ENCODE results near the gene IFNL2. TPM values are rescaled to one million over a fixed set of nuclear protein-coding genes. Genes with fewer than 3 reads are reported as not detected.
"Not testable (repeated sequence)": the region's sequence is repeated elsewhere in the genome, so short reads cannot be mapped to it uniquely, and the experiment has no call there.

Gene IFNL2
- total and polyA plus RNA-seq, 5 experiments from 2014 or later: not detected

- H3K36me3 Mint-ChIP-seq, H3K9me3 Mint-ChIP-seq, DNase-seq, H3K4me3 Mint-ChIP-seq, POLR2A ChIA-PET, H3K4me1 Mint-ChIP-seq, H3K27me3 Mint-ChIP-seq, H3K27ac Mint-ChIP-seq, ATAC-seq: not testable (repeated sequence)
Observed at GRCh38 chr19:39243741-39244140, 24.5 kb upstream of the IFNL2 start.

DNA sequence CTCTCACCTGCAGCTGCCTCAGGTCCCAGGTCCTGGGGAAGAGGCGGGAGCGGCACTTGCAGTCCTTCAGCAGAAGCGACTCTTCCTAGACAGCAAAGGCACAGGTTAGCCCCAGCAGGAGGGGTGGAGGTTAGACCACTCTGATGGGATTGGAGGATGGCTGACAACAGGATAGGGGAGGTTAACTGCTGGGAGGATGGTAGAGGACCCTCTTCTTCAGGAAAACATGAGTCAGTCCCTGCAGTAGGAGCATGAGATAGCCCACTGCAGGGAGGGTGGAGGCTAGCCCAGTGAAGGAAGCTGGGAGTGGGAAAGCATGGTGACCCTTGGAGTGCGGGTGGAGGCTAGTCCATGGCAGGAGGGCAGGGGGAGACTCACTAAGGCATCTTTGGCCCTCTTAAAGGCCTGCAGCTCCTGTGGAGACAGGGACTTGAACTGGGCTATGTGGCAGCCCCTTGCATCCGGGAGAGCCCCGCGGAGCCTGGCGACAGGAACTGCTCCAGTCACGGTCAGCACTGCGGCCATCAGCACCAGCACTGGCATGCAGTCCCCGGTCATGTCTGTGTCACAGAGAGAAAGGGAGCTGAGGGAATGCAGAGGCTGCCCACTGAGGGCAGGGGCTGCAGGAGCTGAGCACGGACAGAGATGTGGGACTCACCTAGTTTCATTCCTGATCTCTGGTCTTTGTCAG, 23.6 kb upstream of the IFNL2 start, which contains the start of gene IFNL3:
IFNL3 (minus strand) TSS at position 597 of the 691 bp plus-strand sequence; CDS start at position 558, 39 bp downstream.
- peaks cover 2 to 12% (median 5%) of the 10 kb centered on the region in 5 donors for H3K27me3 Mint-ChIP-seq
- ATAC-seq, POLR2A ChIA-PET, DNase-seq, H3K36me3 Mint-ChIP-seq, H3K9me3 Mint-ChIP-seq, H3K4me3 Mint-ChIP-seq, H3K4me1 Mint-ChIP-seq: not testable (repeated sequence)
- H3K27ac Mint-ChIP-seq: peak within 1 kb of the TSS in 1 of 10 donors; percentile 70

- DNase-seq, H3K4me1 Mint-ChIP-seq, H3K4me3 Mint-ChIP-seq, H3K27ac Mint-ChIP-seq, H3K36me3 Mint-ChIP-seq, POLR2A ChIA-PET, H3K9me3 Mint-ChIP-seq: not testable (repeated sequence)
- H3K27me3 Mint-ChIP-seq: peaks cover 2 to 14% (median 6%) of the 10 kb centered on the region in 5 donors
- peak in 1 of 2 donors; percentile 69 for ATAC-seq
Observed at GRCh38 chr19:39245166-39245565, 23.0 kb upstream of the IFNL2 start.

GRCh38 chr19:39246951-39247669, 21.1 kb upstream of the IFNL2 start:
- Mint-ChIP-seq H3K9me3 (no peaks in the 10 kb centered on the region), H3K27me3 (peaks cover 2 to 14% (median 4%) of the 10 kb centered on the region in 5 donors), H3K27ac (peak overlapping the region in 2 of 10 donors; percentile 36 to 40), H3K36me3 (no peaks in the 10 kb centered on the region), H3K4me3 (peak overlapping the region in 8 of 10 donors; percentile 48 to 70 (median 58)), H3K4me1 (peaks cover 0 to 6% (median 0%) of the 10 kb centered on the region in 4 donors)
- POLR2A ChIA-PET: interaction anchor here (0.5 to 1.3 kb wide), 2 partner anchors 9 to 19 kb away, joined by 4 to 13 read pairs; no protein-coding TSS in a partner anchor
- DNase-seq: peak in 6 of 10 donors; percentile 17 to 68 (median 30)
- ATAC-seq: peak; percentile 57 to 84

GRCh38 chr19:39247701-39248664, 20.2 kb upstream of the IFNL2 start:
- ATAC-seq: peak; percentile 33 to 69
- Mint-ChIP-seq H3K9me3 (no peaks in the 10 kb centered on the region), H3K4me1 (peaks cover 0 to 11% (median 4%) of the 10 kb centered on the region in 4 donors), H3K4me3 (peak overlapping the region in 2 of 10 donors; percentile 10 to 55), H3K36me3 (no peaks in the 10 kb centered on the region), H3K27ac (no peak overlapping the region), H3K27me3 (peaks cover 2 to 14% (median 4%) of the 10 kb centered on the region in 5 donors)
- POLR2A ChIA-PET: interaction anchor here (0.5 to 1.3 kb wide), 2 partner anchors 10 to 19 kb away, joined by 4 to 13 read pairs; no protein-coding TSS in a partner anchor
- no peak for DNase-seq

GRCh38 chr19:39248806-39249205, 19.4 kb upstream of the IFNL2 start, which contains the start of gene IFNL4:
TSS of gene IFNL4 (minus strand) at chr19:39248856.
- Mint-ChIP-seq H3K27me3 (peaks cover 2 to 14% (median 4%) of the 10 kb centered on the region in 5 donors), H3K36me3 (no peaks in the 10 kb centered on the region), H3K27ac (no peak within 1 kb of the TSS), H3K9me3 (no peaks in the 10 kb centered on the region), H3K4me1 (peaks cover 3 to 14% (median 5%) of the 10 kb centered on the region in 4 donors), H3K4me3 (peak within 1 kb of the TSS in 7 of 10 donors; percentile 7 to 41 (median 26))
- POLR2A ChIA-PET: no interaction called here
- DNase-seq: no peak
- ATAC-seq: no peak

- peaks cover 3 to 14% (median 5%) of the 10 kb centered on the region in 4 donors for H3K4me1 Mint-ChIP-seq
- POLR2A ChIA-PET: no interaction called here
- H3K27ac Mint-ChIP-seq: no peak overlapping the region
- no peak for DNase-seq
- no peaks in the 10 kb centered on the region for H3K9me3 Mint-ChIP-seq
- H3K4me3 Mint-ChIP-seq: no peak overlapping the region
- H3K27me3 Mint-ChIP-seq: peaks cover 2 to 14% (median 4%) of the 10 kb centered on the region in 5 donors
- no peak for ATAC-seq
- no peaks in the 10 kb centered on the region for H3K36me3 Mint-ChIP-seq
Observed at GRCh38 chr19:39251081-39251480, 17.1 kb upstream of the IFNL2 start.

DNA sequence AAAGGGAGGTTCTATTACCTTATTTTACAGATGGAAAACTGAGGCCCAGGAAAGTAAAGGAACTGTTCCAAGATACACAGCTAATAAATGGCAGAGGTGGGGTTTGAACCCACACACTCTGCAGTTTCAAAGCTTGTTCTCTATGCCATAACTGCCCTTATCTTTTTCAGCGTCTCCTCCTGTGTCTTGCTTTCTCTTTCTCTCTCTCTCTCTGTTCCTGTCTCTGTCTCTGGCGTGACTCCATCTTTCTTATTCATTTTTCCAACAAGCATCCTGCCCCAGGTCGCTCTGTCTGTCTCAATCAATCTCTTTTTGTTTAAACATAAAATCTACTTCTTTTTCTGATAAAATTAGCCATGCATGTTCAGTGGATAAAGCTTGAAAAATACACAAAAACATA, 16.4 kb upstream of the IFNL2 start:
- Mint-ChIP-seq H3K36me3 (no peaks in the 10 kb centered on the region), H3K27me3 (peaks cover 2 to 13% (median 4%) of the 10 kb centered on the region in 5 donors), H3K4me3 (peak overlapping the region in 1 of 10 donors; percentile 37), H3K9me3 (no peaks in the 10 kb centered on the region), H3K4me1 (peaks cover 3 to 13% (median 5%) of the 10 kb centered on the region in 4 donors), H3K27ac (peak overlapping the region in 1 of 10 donors; percentile 83)
- DNase-seq (no peak), ATAC-seq (no peak)
- POLR2A ChIA-PET: no interaction called here

GRCh38 chr19:39252458-39252857, 15.7 kb upstream of the IFNL2 start:
- Mint-ChIP-seq H3K36me3 (no peaks in the 10 kb centered on the region), H3K4me1 (peaks cover 3 to 10% (median 5%) of the 10 kb centered on the region in 4 donors), H3K27me3 (peaks cover 3 to 12% (median 4%) of the 10 kb centered on the region in 5 donors), H3K4me3 (no peak overlapping the region), H3K9me3 (peaks cover 0 to 2% (median 0%) of the 10 kb centered on the region in 9 donors), H3K27ac (peak overlapping the region in 4 of 10 donors; percentile 12 to 83 (median 38))
- POLR2A ChIA-PET: no interaction called here
- DNase-seq: no peak
- ATAC-seq: no peak

- Mint-ChIP-seq H3K27me3 (peaks cover 4 to 14% (median 5%) of the 10 kb centered on the region in 5 donors), H3K9me3 (peaks cover 0 to 2% (median 0%) of the 10 kb centered on the region in 9 donors), H3K36me3 (no peaks in the 10 kb centered on the region), H3K27ac (no peak overlapping the region), H3K4me3 (no peak overlapping the region), H3K4me1 (peaks cover 3 to 10% (median 7%) of the 10 kb centered on the region in 4 donors)
- ATAC-seq (no peak), DNase-seq (no peak)
- POLR2A ChIA-PET: no interaction called here
Observed at GRCh38 chr19:39253374-39254149, 14.6 kb upstream of the IFNL2 start.

DNA sequence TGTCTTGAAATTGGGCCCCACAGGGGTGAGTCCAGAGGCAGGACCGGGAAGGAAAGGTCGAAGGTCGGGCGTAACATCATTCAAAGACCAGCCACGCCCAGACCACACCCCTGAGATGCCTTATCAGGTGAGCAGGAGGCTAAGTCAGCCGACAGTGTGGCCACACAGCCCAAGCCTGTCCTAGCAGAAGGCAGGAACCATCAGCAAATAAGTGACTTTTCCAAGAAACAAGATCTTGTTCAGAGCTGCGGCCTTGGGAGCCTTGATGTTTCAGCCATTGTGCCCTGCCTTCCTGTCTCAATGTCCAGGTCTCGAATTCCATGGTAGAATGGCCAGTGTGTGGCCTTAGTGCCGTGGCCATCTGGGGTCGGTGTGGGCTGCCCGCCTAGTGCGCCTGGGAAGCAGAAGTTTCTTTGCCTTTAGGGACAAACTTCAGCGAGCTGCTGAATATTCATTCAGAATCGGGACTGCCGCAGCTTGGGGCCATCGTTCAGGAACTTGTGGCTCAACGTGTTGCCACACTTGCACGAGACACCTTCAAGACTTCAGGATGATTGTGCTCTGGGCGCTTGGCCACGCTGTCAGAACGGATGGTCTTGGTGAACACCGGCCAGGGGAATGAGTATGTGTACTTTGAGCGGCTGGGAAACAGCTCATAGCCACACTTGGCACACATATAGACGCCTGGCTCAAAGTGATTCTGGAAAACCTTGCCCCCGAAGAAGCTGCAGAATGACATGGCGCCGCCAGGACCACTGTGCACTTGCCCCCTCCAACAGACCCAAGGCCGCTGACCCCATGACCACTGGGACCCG, 13.5 kb upstream of the IFNL2 start:
- DNase-seq (no peak), ATAC-seq (no peak)
- H3K27ac Mint-ChIP-seq: no peak overlapping the region
- H3K36me3 Mint-ChIP-seq: no peaks in the 10 kb centered on the region
- H3K9me3 Mint-ChIP-seq: peaks cover 0 to 2% (median 0%) of the 10 kb centered on the region in 9 donors
- peaks cover 3 to 10% (median 7%) of the 10 kb centered on the region in 4 donors for H3K4me1 Mint-ChIP-seq
- H3K27me3 Mint-ChIP-seq: peaks cover 0 to 11% (median 0%) of the 10 kb centered on the region in 5 donors
- POLR2A ChIA-PET: interaction anchor here (0.6 kb wide), 1 partner anchor 111 kb away, joined by 5 read pairs; no protein-coding TSS in a partner anchor
- H3K4me3 Mint-ChIP-seq: no peak overlapping the region
